Thyroid gland (tissue), 4 donors: ENCODE measurements around the gene API5. TPM values are rescaled to one million over a fixed set of nuclear protein-coding genes. Genes with fewer than 3 reads are reported as not detected.

Source experiments
- DNase-seq, 2 donors: peaks; one replicate each; pipeline ENCODE4 v3.0.0-alpha.2; 2019
- H3K27ac ChIP-seq, 3 donors: fragments of 200-600 bp; sonication (generic); 1 replicate in 2 of 3; 2 replicates in 1 of 3; pipeline ENCODE4 v1.5.1; 2016 to 2019; ENCODE audit warnings: mild to moderate bottlenecking in 1 of 3, moderate library complexity in 1 of 3
- H3K27me3 ChIP-seq: fragments of 200-600 bp; sonication (generic); one replicate; pipeline ENCODE4 v1.5.1; 2019
- H3K36me3 ChIP-seq, 2 donors: fragments of 200-600 bp; sonication (generic); one replicate each; pipeline ENCODE4 v1.5.1; 2016 to 2019
- H3K4me1 ChIP-seq, 2 donors: fragments of 200-600 bp; sonication (generic); one replicate each; pipeline ENCODE4 v1.5.1; 2017 to 2019
- H3K4me3 ChIP-seq, 3 donors: fragments of 200-600 bp; sonication (generic); replicated peaks in 1 of 3; 1 replicate in 2 of 3; 2 replicates in 1 of 3; pipeline ENCODE4 v1.5.1; 2016; ENCODE audit warnings: mild to moderate bottlenecking in 1 of 3
- H3K9me3 ChIP-seq: fragments of 200-600 bp; sonication (generic); one replicate; pipeline ENCODE4 v1.5.1; 2017
- POLR2A ChIP-seq, 2 donors: fragments of 450-650 bp; IDR thresholded peaks; one replicate each; pipeline ENCODE4 v1.6.1; 2017; ENCODE audit warnings: antibody characterized with exemption in 2 of 2, mild to moderate bottlenecking in 2 of 2, moderate library complexity in 1 of 2
- WGBS, 2 donors: methylation state at CpG; one replicate each; pipeline ENCODE4 v1.1.5; 2017; 5-methylcytosine and 5-hydroxymethylcytosine counted together
- intact Hi-C: fragments of 100-400 bp; cut with DNase I; formaldehyde crosslinking; loops from one replicate; pipeline ENCODE4 v1.15.1; 2023
- total RNA-seq, 4 donors: library from RNA; depleted of rRNA; stranded (reverse); fragments of >200 nt; gene quantifications; one replicate each; pipeline ENCODE4 v1.2.3, GENCODE V29; 2016
- TF ChIP-seq, protein P1 (sequence below), 6 experiments: fragments of 200-600 bp in 3 of 6; fragments of 450-650 bp in 3 of 6; sonication (generic) in 3 of 6; IDR thresholded peaks; one replicate each; pipeline ENCODE4 v1.5.1; 2016 to 2019; ENCODE audit warnings: antibody characterized with exemption in 6 of 6, mild to moderate bottlenecking in 2 of 6, inconsistent platforms in 1 of 6, moderate library complexity in 1 of 6

Gene API5
- total RNA-seq, 4 donors from 2014 or later = 83.2 to 257 (median 143) TPM

DNA sequence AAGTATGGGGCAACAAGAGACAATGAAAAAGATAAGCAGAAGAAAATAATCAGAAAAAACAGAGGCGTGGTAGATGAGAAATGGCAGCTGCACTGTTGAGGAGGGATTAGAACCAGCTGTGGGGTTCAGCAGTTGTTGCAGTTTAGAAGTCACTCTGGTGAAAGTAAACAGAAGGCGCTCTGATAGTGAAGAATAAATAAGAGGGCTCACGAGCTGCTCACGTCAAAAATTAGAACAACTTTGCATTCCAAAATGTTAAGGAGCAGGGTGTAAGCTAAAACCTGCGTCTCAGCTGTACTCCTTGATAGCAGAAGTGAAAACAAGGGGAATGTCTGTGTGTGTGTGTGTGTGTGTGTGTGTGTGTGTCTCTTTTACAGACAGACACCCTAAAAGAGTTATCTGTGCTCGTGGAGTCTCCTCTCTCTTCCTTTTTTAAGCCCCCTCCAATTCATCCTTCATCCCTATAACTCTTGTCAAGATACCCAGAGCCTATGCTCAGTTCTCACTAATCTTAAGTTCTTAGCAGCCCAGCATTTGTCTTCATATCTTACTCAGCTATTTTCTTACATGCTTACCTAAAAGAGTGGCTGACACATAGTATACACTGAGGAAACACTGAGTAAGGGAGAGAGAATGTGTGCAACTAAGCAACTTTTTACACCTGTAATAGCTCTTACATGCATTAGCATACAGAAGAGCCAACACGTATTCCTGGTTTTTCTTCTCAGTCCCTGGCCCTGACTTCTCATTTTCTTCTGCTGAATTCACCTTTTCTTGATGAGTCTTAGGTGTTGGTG lies 55.8 kb downstream of the API5 start:
- Histone ChIP-seq H3K27me3 (no peaks in the 10 kb centered on the region), H3K9me3 (no peaks in the 10 kb centered on the region), H3K36me3 (no peaks in the 10 kb centered on the region), H3K4me3 (no peak overlapping the region), H3K4me1 (peaks cover 38 to 54% of the 10 kb centered on the region in 2 donors), H3K27ac (peak overlapping the region; percentile 20 to 74 (median 68))
- peak in 1 of 2 donors; percentile 14 for DNase-seq
- intact Hi-C loops = no loop called here
- WGBS, 2 donors = 51 to 58% methylated on average over 7 of the region's 7 CpGs
- TF ChIP-seq, protein P1, sequence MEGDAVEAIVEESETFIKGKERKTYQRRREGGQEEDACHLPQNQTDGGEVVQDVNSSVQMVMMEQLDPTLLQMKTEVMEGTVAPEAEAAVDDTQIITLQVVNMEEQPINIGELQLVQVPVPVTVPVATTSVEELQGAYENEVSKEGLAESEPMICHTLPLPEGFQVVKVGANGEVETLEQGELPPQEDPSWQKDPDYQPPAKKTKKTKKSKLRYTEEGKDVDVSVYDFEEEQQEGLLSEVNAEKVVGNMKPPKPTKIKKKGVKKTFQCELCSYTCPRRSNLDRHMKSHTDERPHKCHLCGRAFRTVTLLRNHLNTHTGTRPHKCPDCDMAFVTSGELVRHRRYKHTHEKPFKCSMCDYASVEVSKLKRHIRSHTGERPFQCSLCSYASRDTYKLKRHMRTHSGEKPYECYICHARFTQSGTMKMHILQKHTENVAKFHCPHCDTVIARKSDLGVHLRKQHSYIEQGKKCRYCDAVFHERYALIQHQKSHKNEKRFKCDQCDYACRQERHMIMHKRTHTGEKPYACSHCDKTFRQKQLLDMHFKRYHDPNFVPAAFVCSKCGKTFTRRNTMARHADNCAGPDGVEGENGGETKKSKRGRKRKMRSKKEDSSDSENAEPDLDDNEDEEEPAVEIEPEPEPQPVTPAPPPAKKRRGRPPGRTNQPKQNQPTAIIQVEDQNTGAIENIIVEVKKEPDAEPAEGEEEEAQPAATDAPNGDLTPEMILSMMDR (IDR thresholded peaks at IDR 0.05) = no peak
- TF ChIP-seq POLR2A (IDR thresholded peaks at IDR 0.05) = peak in 1 of 2 donors; percentile 27

- Histone ChIP-seq H3K4me1 (peaks cover 2 to 8% of the 10 kb centered on the region in 2 donors), H3K36me3 (no peaks in the 10 kb centered on the region), H3K9me3 (no peaks in the 10 kb centered on the region), H3K27ac (no peak overlapping the region), H3K27me3 (no peaks in the 10 kb centered on the region), H3K4me3 (no peak overlapping the region)
- TF ChIP-seq, protein P1 (IDR thresholded peaks at IDR 0.05) = no peak
- TF ChIP-seq POLR2A (IDR thresholded peaks at IDR 0.05) = no peak
- no peak for DNase-seq
- intact Hi-C loops = no loop called here
- WGBS, 2 donors = 96 to 98% methylated on average over 2 of the region's 2 CpGs
Measured at GRCh38 chr11:43376065-43376464, 64.3 kb downstream of the API5 start.

DNA sequence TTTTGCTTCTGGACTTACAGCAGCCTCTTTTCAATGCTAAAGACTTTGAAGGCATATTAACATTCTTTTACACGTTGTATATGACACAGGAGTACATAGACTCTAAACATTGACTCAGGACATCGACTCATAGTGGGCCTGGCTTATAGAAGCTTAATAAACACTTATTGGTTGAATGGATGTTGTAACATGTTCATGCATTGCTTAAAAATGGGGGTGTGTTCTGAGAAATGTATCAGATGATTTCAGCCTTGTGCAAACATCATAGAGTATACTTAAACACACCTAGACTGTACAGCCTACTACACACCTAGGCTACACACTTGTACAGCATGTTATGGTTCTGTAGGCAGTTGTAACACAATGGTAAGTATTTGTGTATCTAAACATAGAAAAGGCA lies 64.8 kb downstream of the API5 start:
- intact Hi-C loops = no loop called here
- no peak for TF ChIP-seq POLR2A (IDR thresholded peaks at IDR 0.05)
- TF ChIP-seq, protein P1 (IDR thresholded peaks at IDR 0.05) = no peak
- Histone ChIP-seq H3K36me3 (no peaks in the 10 kb centered on the region), H3K27me3 (no peaks in the 10 kb centered on the region), H3K4me3 (no peak overlapping the region), H3K4me1 (peaks cover under 1 to 3% of the 10 kb centered on the region in 2 donors), H3K27ac (no peak overlapping the region), H3K9me3 (no peaks in the 10 kb centered on the region)
- DNase-seq = no peak
- WGBS, 2 donors = 85 to 97% methylated on average over 2 of the region's 2 CpGs

GRCh38 chr11:43377389-43377788 lies 65.6 kb downstream of the API5 start:
- no peak for TF ChIP-seq POLR2A (IDR thresholded peaks at IDR 0.05)
- TF ChIP-seq, protein P1 (IDR thresholded peaks at IDR 0.05) = no peak
- Histone ChIP-seq H3K4me3 (no peak overlapping the region), H3K4me1 (peaks cover 2 to 6% of the 10 kb centered on the region in 2 donors), H3K36me3 (no peaks in the 10 kb centered on the region), H3K9me3 (no peaks in the 10 kb centered on the region), H3K27me3 (no peaks in the 10 kb centered on the region), H3K27ac (no peak overlapping the region)
- intact Hi-C loops = no loop called here
- DNase-seq = no peak

DNA sequence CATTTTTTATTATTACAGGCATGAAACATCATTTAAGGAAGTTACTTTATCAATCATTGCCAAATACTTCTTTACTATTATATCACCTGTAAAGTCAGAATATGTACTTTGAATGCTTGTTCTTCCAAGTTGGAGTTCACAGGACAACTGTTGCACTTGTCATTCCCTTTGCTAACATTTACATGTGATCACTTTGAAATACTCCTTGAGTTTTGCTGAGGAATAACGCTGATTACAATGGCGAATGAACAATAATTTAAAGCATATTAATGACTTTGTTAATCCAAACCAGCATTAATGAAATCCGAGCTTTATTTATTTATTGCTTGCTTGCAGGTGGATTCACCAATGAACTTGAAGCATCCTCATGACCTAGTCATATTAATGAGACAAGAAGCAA lies 67.1 kb downstream of the API5 start:
- H3K4me3 ChIP-seq = no peak overlapping the region
- no peaks in the 10 kb centered on the region for H3K9me3 ChIP-seq
- H3K4me1 ChIP-seq = peaks cover 13 to 16% of the 10 kb centered on the region in 2 donors
- H3K27ac ChIP-seq = no peak overlapping the region
- H3K36me3 ChIP-seq = no peaks in the 10 kb centered on the region
- no peaks in the 10 kb centered on the region for H3K27me3 ChIP-seq
- no peak for DNase-seq
- TF ChIP-seq POLR2A (IDR thresholded peaks at IDR 0.05) = no peak
- TF ChIP-seq, protein P1 (IDR thresholded peaks at IDR 0.05) = no peak
- 96 to 98% methylated on average over 3 of the region's 3 CpGs for WGBS, 2 donors
- intact Hi-C loops = no loop called here
